Anterior cingulate cortex (tissue), 58 donors: Measurements from ENCODE around the gene GOLGA6L10.
"Not testable (repeated sequence)": the region's sequence is repeated elsewhere in the genome, so short reads cannot be mapped to it uniquely, and the experiment has no call there.

Experiments
- DNase-seq, 58 donors: peaks; one replicate each; lab custom pipeline; 2025; lab: John Stamatoyannopoulos, UW

Gene GOLGA6L10, protein sequence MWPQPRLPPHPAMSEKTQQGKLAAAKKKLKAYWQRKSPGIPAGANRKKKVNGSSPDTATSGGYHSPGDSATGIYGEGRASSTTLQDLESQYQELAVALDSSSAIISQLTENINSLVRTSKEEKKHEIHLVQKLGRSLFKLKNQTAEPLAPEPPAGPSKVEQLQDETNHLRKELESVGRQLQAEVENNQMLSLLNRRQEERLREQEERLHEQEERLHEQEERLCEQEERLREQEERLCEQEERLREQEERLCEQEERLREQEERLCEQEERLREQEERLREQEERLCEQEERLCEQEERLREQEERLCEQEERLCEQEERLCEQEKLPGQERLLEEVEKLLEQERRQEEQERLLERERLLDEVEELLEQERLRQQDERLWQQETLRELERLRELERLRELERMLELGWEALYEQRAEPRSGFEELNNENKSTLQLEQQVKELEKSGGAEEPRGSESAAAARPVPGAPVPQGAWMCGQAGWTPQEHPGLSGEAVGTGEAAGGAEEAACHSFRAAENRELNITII

DNA sequence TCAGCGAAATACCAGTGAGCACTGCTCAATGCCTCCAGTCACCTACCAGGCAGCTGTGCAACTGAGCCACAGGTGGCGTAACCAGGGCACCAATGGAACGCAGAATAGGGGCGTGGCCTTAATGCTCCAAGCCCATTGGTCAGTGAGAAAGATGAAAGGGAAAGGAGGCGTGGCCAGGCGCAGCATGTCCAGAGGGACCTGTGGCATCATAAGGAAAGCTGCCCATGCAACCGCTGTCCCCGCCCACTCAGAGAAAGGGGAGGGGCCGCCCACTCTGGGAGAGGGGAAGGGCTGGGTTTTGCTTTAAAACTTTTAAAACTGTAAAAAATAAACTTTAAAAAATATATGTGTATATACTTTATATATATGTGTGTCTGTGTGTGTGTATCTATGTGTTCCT is at the start of gene GOLGA6L10:
TSS of gene GOLGA6L10 (minus strand) at position 101 of the 400 bp plus-strand sequence. CDS start at position 1, 100 bp downstream.
- not testable (repeated sequence) for DNase-seq

DNA sequence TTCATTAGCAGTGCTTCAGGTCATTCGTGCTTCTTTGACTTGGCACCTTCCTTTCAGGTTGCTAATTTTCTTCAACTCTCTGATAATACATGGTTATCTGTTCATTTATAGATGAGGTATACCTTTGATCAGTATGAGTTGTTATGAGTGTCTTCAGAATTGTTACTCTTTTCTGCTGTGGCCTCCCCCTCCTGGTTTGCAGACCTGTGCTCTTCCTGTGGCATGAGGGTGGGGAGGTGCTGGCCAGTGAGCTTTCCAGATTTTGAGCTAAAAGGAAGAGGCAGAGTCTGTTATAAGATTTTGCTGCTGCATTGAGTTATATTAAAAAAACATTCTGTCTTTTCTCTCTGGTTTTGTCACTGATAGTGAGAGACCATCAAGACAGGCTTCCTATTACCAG is 49.5 kb upstream of the GOLGA6L10 start:
- no peak for DNase-seq

DNA sequence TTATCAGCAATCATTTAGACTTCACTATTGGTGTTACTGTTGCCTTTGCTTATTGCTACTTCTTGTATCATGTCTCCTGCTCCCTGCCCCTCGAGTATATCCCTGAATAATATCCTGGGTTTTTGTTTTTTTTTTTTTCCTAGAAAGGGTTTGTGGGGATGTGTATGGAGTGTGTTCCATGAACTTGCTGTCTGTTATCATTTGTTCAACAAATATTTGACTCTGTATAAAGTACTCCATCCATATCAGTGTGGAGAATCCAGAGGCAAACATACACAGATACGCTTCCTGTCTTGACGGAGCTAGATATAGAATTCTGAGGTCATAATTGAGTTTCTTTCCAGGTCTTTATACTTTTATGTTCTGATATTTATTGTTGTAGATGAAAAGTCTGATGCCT is 48.5 kb upstream of the GOLGA6L10 start:
- no peak for DNase-seq

DNA sequence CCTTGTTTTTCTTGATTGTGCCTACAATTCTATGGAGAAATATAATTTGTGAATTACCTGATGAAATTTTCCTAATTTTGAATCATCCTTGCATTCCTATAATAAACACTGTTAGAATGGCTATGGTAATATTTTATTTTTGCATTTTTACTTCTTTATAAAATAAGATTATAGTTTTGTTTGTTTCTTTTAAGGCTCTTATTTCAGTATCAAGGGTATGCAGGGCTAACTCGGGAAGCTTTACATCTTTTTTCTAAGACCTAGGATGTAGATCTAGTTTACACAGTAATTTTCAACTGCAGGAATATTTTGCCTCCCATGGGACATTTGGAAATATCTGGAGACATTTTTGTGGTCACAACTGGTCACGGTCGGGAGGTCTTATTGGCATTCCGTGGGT is 46.5 kb upstream of the GOLGA6L10 start:
- not testable (repeated sequence) for DNase-seq

DNA sequence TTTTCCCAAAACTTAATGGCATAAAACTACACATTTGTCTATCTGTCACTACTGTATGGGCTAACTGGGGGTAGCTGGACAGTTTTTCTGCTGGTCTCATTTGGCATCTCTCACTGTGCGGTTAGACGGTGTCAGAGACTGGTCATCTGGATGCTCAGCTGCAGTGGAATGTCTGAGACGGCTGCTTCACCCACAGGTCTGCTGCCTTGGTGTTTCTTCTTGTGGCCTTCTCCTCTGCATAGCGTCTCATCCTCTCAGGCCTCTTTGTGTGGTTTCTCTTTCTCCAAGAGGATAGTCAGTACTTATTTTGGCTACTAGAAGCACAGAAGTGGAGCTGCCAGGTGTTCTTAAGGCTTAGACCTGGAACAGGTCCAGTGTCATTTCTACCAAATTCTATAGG is 44.4 kb upstream of the GOLGA6L10 start:
- no peak for DNase-seq

DNA sequence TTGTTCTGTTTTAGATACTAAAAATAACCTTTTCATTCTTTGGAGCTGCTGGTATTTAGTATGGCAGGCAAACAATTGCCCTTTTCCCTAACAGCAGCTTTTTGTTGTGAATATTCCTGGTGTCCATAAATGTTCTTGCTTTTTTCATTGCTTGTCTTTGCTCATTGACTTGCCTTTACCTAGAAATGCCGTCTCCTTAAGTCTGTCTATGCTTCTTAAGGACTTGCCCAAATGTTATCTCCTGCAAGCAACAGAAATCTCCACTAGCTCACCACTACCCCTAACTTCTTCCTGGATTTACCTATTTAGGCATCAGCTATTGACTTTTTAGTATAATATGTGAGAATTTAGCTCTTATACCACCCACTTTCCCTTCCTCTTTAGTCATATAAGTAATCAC is 42.8 kb upstream of the GOLGA6L10 start:
- DNase-seq: not testable (repeated sequence)

DNA sequence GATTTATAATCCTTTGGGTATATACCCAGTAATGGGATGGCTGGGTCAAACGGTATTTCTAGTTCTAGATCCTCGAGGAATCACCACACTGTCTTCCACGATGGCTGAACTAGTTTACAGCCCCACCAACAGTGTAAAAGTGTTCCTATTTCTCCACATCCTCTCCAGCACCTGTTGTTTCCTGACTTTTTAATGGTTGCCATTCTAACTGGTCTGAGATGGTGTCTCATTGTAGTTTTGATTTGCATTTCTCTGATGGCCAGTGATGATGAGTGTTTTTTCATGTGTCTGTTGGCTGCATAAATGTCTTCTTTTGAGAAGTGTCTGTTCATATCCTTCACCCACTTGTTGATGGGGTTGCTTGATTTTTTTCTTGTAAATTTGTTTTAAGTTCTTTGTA is 40.9 kb upstream of the GOLGA6L10 start:
- not testable (repeated sequence) for DNase-seq

DNA sequence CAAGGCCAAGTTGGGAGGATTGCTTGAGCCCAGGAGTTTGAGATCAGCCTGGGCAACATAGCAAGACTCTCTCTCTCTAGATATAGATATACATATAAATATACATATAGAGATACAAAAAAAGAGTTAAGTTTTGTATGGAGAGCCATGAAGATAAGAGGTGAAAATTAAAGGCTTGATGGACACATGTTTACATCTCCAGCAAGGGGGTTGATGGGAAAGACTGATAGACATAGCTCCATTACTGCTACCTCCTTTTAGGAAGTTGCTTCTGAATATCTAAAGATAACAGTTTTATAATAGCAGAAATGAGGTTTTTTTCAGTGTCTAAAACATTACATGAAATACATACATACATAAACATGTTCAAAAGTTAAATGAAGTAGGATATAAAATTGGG is 37.9 kb upstream of the GOLGA6L10 start:
- not testable (repeated sequence) for DNase-seq

DNA sequence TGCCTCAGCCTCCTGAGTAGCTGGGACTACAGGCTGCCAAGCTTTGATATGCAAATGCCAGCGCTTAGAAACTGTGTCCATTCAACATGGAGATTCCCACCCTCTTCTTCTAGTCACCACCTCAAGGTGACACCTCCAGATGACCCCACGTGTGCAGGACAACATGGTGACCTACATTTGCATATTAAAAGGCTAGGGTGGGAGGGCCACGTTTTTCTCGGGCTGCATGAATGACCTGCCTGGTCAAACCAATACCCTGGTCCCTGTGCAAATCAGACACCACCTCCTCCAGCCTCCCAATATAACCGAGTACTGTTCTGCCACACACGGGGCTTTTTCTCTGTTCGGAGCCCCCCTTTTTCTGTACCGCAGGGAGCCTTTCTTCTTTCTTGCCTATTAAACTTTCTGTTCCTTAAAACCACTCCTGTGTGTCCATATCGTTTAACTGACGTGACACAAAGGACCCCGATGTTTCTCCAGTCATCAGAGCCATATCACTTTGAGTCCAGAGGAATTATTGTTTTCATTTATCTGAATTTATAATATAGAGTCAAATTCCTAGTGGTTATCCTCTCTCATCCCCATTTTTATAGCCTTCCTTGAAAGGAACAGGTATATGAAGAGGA is 32.2 kb upstream of the GOLGA6L10 start:
- not testable (repeated sequence) for DNase-seq

DNA sequence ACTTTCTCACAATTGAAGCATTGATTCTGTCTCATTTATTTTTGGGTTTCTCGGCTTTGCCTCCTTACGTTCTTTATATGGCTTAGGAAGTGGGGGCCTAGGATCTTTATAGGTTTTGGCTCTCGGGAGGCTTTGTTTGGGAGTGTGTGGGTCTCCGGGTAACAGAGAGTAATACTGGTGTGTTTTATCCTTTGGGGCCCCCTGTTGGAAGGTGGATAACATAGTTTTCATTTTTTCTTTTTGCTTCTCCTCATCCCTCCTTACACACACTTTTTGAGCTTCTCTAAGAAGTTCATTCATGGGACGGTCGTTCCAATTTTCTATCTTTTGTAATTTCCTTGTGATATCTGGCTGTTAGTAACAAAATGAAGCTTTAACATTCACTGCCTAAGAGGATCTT is 30.3 kb upstream of the GOLGA6L10 start:
- not testable (repeated sequence) for DNase-seq

DNA sequence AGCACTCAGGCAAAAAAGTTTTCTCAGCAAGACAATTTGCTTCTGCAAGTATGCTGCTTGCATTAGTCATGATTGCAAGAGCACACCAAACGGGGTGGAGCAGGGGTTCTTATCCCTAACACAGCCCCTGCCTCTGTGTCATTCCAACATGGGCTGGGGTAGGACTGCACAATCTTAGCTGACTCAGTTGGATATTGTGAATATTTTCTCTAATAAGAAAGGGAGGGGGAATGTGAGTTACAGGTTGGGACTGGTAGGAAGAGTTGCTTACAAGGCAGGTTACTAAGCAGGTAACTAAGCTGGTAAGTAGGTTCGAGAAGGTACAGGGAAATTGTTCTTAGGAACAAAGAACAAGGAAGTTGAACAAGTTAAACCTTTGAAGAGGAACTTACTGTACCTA is 24.4 kb upstream of the GOLGA6L10 start:
- DNase-seq: not testable (repeated sequence)

DNA sequence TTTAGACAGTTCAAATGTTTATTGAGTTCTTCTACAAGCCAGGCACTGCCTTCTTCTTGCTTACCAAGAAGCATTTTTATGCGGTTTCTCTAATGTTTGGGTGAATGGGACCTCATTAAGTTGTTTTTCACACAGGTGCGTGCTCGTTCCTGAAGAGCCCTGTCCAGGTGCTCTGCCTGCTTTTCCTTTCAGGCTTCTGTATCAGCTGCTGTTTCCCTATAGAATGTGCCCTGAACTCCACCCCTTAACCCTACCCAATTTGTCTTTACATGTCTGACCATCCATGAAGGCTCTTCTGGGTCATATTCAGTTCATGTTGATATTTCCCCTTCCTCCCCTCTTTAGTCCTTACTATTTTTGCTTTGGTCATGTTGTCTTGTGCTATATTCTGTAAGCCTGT is 22.4 kb upstream of the GOLGA6L10 start:
- DNase-seq: no peak

DNA sequence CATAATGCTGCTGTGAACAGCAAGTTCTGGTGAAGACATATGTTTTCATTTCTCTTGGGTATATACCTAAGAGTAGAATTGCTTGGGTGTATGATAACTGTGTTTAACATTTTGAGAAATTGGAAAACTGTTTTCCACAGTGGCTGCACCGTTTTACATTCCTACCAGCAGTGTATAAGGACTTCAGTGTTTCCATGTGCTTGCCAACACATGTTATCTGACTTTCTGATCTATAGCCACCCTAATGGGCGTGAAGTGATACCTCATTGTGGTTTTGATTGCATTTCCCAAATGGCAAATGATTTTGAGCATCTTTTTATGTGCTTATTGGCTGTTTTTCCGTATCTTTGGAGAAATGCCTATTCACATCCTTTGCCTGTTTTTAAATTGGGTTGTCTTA is 18.5 kb upstream of the GOLGA6L10 start:
- not testable (repeated sequence) for DNase-seq

DNA sequence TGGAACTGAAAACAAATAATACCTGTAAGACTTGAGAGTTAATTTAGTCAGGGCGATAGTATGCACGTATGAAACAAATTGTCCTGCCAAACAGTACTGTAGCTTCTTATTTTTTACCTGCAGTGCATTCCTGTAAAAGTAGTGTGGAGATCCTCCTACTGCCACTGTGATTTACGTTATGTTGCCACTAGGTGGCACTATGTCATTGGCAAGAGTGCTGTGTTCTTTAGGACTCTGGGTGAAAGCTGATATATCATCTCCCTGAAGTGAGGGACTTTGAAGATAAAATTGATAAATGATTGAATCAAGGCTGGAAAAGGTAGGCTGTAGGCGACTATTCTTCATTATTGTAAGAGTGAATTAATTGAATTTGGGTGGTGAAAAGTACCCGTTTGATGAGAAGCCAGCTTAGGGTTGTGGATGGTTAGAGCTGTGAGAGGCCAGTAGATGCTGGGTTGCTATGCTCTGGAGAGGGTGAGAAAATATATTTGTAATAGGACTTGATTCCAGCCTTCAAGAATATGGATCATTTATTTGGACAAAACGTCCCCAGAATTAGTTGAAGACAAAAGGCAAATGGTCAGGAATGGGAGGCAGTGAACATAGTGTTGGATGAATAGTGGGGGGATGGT is 16.5 kb upstream of the GOLGA6L10 start:
- not testable (repeated sequence) for DNase-seq

DNA sequence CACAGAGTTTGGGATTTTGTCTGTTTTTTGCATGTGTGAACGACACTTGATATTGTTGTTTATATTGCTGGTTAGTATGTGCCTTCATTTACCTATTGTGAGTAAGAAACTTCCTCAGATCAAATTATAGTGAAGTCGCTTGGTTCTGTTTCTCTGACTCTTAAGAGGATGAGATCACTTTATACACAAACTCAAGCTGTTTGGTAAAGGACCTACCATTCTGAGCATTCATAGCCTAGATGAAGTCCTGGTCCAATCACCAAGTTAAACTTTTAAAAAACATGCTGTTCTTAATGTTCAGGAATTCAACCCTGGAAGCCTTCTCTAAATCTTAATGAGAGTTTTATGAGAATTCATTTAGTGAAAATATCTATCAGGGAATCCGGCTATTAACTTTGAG is 15.3 kb upstream of the GOLGA6L10 start:
- not testable (repeated sequence) for DNase-seq

DNA sequence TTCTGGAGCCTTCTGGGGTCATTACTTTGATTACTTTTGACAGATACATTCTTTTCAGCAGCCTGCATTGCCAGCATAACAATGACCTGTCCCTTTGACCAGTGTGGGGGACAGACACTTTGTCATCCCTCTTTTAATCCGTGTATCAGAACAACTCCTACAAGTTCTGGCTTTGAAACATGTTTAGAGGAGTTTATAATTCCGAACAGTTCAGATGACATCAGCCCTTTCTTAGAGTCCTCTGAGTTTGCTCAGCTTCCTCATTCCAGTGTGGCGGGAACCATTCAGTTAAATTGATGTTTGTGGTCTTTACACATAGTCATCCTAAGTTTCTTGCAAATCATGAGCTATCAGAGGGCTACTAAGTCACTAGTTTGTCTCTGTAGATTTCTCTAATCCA is 13.5 kb upstream of the GOLGA6L10 start:
- DNase-seq: not testable (repeated sequence)

DNA sequence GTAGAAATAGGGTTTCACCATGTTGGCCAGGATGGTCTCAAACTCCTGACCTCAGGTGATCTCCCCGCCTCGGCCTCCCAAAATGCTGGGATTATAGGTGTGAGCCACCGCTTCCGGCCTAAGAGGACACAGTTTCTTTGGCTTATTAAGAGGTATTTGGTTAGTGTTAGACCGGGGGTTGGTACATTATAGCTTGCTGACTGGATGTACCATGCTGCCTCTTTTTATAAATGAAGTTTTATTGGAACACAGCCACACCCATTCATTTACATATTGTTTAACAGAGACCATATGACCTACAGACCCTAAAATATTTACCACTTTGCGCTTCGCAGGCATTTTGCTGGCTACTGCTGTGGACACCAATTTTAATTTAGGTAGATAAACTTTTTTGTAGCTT is 11.3 kb upstream of the GOLGA6L10 start:
- not testable (repeated sequence) for DNase-seq

DNA sequence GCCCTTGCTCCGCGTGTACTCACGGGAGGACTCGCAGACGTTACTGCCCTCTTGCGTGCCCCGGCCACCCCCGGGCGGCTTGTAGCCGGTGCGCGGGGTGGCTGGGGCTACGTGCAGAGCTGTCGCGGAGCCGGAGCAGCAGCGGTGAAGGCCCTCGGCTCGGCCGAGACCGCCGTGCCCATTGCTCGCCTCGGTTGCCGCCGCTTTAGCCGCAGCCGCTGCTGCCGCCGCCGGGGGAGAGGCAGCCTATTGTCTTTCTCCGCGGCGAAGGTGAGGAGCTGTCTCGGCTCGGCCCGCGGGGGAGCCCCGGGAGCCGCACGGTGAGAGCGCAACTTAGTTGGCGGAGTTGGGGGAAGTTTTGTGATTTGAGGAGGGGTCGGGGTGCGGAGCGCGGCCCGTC is 5.8 kb upstream of the GOLGA6L10 start:
- not testable (repeated sequence) for DNase-seq

DNA sequence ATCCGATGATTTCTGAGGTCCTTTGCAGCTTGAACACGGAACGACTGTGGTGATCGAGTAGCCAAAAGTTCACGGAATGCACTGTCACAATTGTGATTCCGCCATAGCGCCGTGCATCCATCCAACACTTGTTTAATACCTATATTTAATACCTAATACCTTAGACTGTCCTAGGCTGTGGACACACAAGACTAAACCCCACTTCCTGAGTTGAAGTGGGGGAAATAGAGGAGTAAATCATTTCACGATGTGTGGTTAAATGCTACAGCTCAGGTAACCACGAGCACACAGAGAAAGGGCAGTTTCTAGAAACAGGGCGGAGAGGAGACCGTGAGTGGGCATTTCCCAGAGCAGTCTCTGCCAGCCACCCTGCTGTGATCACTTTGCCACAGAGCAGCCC is 5.3 kb upstream of the GOLGA6L10 start:
- not testable (repeated sequence) for DNase-seq

DNA sequence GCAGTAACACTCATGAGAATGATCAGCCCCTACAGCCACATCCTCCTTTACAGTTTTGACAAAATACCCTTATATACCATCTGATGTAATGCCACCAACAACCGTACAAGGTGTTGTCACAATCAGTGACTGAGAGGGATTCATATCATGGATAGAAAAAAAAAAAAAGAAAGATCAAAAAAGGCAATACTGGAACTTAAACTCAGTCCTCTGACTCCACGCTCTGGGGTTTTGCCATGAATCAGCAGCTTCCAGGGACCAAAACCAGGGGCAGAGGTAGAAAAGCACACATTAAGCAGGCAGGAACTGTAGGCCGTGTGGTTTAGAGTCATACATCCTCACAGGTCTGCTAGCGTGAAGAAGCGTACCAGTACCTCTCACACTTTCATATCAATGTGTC is 1.6 kb downstream of the GOLGA6L10 start:
- not testable (repeated sequence) for DNase-seq

DNA sequence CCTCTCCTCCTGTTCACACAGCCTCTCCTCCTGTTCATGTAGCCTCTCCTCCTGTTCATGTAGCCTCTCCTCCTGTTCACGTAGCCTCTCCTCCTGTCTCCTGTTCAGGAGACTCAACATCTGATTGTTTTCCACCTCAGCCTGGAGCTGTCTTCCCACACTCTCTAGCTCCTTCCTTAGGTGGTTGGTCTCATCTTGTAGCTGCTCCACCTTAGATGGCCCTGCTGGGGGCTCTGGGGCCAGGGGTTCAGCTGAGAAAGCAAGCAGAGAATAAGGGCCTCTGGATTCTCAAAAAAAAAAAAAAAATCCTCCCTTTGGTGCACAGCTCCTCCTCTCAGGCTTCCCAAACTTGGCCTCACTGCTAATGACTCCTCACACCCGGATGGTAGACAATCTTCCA is 4.1 kb downstream of the GOLGA6L10 start:
- DNase-seq: not testable (repeated sequence)
